Osteoblast (primary cell): Measurements from ENCODE around the gene KIRREL3. TPM values are rescaled to one million over a fixed set of nuclear protein-coding genes. Genes with fewer than 3 reads are reported as not detected.
A peak's percentile ranks its signal among the peaks of the same experiment; 100 is the strongest.

Experiments
- DNase-seq: peaks from one replicate; pipeline ENCODE4 v3.0.0; 2011; ENCODE audit warnings: low spot score, mixed read lengths; ENCODE audit not compliant: insufficient read length; ENCODE audit errors: missing footprints
- H2AFZ ChIP-seq: 2 replicates; pipeline ENCODE4 v1.6.0; 2011; ENCODE audit warnings: mild to moderate bottlenecking, low read length
- H3K27ac ChIP-seq: 2 replicates; pipeline ENCODE4 v1.5.1; 2011; ENCODE audit warnings: mild to moderate bottlenecking, low read depth, low read length, moderate library complexity
- H3K27me3 ChIP-seq: 2 replicates; pipeline ENCODE4 v1.6.0; 2012; ENCODE audit warnings: mild to moderate bottlenecking, control low read depth, inconsistent platforms, low read length, moderate library complexity; ENCODE audit not compliant: insufficient read depth
- H3K36me3 ChIP-seq: 2 replicates; pipeline ENCODE4 v1.5.1; 2011; ENCODE audit warnings: mild to moderate bottlenecking, low read length, control low read depth, moderate library complexity; ENCODE audit not compliant: insufficient read depth
- H3K4me1 ChIP-seq: 2 replicates; pipeline ENCODE4 v1.5.1; 2011; ENCODE audit warnings: mild to moderate bottlenecking, low read length, control low read depth, moderate library complexity; ENCODE audit not compliant: insufficient read depth
- H3K4me2 ChIP-seq: 2 replicates; pipeline ENCODE4 v1.6.0; 2011; ENCODE audit warnings: mild to moderate bottlenecking, low read length; ENCODE audit not compliant: insufficient read depth
- H3K4me3 ChIP-seq: fragments of 200-600 bp; sonication (generic); 3 replicates; pipeline ENCODE4 v1.5.1; 2012; ENCODE audit warnings: mild to moderate bottlenecking, low read length, inconsistent platforms; ENCODE audit not compliant: insufficient read depth
- H3K79me2 ChIP-seq: 2 replicates; pipeline ENCODE4 v1.6.0; 2012; ENCODE audit warnings: mild to moderate bottlenecking, low read length, control low read depth, inconsistent platforms; ENCODE audit not compliant: insufficient read depth
- H3K9me3 ChIP-seq: 2 replicates; pipeline ENCODE4 v1.5.1; 2011; ENCODE audit warnings: low read depth, low read length, control low read depth
- H4K20me1 ChIP-seq: 2 replicates; pipeline ENCODE4 v1.6.0; 2012; ENCODE audit warnings: mild to moderate bottlenecking, low read length, control low read depth; ENCODE audit not compliant: insufficient read depth
- total RNA-seq: library from RNA; depleted of rRNA; stranded (reverse); fragments of >200 nt; gene quantifications from 2 replicates; pipeline ENCODE4 v1.2.3, GENCODE V29; 2012
- TF ChIP-seq, protein P1 (sequence below): IDR thresholded peaks from 2 replicates; pipeline ENCODE4 v1.5.1; 2011; ENCODE audit warnings: mild to moderate bottlenecking, low read depth, low read length, moderate library complexity; ENCODE audit errors: extremely low read depth

KIRREL3 gene
- total RNA-seq, 1 donor: 3.6 TPM

- Histone ChIP-seq H3K4me2 (peak overlapping the region; percentile 51), H4K20me1 (no peaks in the 10 kb centered on the region), H3K9me3 (no peaks in the 10 kb centered on the region), H3K27me3 (no peaks in the 10 kb centered on the region), H3K4me1 (peaks cover 9% of the 10 kb centered on the region), H3K27ac (peak overlapping the region; percentile 51), H3K4me3 (no peak overlapping the region), H3K36me3 (no peaks in the 10 kb centered on the region), H2AFZ (peak overlapping the region; percentile 83), H3K79me2 (no peaks in the 10 kb centered on the region)
- DNase-seq: no peak
- TF ChIP-seq, protein P1, sequence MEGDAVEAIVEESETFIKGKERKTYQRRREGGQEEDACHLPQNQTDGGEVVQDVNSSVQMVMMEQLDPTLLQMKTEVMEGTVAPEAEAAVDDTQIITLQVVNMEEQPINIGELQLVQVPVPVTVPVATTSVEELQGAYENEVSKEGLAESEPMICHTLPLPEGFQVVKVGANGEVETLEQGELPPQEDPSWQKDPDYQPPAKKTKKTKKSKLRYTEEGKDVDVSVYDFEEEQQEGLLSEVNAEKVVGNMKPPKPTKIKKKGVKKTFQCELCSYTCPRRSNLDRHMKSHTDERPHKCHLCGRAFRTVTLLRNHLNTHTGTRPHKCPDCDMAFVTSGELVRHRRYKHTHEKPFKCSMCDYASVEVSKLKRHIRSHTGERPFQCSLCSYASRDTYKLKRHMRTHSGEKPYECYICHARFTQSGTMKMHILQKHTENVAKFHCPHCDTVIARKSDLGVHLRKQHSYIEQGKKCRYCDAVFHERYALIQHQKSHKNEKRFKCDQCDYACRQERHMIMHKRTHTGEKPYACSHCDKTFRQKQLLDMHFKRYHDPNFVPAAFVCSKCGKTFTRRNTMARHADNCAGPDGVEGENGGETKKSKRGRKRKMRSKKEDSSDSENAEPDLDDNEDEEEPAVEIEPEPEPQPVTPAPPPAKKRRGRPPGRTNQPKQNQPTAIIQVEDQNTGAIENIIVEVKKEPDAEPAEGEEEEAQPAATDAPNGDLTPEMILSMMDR: no peak
Measured at GRCh38 chr11:126432065-126432461, 568.5 kb downstream of the KIRREL3 start.

DNA sequence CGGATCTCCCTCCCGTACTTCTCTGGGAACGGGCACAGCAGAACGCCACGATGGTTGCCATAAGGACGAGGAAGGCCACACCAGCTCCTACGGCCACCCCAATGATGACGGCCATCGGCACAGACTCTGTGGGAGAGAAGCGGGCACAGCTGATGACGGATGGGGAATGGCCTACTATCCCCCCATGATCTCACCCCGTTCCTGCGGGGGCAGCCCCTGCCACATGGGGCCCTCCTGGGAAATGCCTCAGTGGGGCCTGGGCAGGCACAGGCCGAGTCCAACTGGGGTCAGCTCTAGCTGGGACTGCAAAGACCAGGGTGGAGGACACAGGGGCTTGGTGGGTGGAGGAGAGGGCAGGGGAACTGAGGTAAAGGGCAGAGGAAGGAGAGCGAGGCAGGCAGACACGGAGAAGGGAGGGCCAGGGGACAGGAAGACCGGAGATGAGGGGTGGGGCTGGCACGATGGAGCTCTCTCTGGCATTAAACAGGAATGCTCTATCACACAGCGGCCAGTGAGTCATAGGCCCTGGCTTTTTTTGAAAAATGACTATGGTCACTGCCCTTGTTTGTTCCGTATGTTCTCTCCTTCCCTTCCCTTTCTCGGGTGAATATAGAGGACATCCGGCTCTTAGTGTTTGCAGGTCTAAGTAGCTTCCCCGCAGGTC lies 569.0 kb downstream of the KIRREL3 start:
- TF ChIP-seq, protein P1: no peak
- Histone ChIP-seq H3K36me3 (no peaks in the 10 kb centered on the region), H3K4me2 (peak overlapping the region; percentile 51), H3K4me1 (peaks cover 12% of the 10 kb centered on the region), H3K9me3 (no peaks in the 10 kb centered on the region), H3K27me3 (no peaks in the 10 kb centered on the region), H3K79me2 (no peaks in the 10 kb centered on the region), H3K4me3 (no peak overlapping the region), H2AFZ (peak overlapping the region; percentile 83), H4K20me1 (no peaks in the 10 kb centered on the region), H3K27ac (peak overlapping the region; percentile 51)
- peak; percentile 99 for DNase-seq

DNA sequence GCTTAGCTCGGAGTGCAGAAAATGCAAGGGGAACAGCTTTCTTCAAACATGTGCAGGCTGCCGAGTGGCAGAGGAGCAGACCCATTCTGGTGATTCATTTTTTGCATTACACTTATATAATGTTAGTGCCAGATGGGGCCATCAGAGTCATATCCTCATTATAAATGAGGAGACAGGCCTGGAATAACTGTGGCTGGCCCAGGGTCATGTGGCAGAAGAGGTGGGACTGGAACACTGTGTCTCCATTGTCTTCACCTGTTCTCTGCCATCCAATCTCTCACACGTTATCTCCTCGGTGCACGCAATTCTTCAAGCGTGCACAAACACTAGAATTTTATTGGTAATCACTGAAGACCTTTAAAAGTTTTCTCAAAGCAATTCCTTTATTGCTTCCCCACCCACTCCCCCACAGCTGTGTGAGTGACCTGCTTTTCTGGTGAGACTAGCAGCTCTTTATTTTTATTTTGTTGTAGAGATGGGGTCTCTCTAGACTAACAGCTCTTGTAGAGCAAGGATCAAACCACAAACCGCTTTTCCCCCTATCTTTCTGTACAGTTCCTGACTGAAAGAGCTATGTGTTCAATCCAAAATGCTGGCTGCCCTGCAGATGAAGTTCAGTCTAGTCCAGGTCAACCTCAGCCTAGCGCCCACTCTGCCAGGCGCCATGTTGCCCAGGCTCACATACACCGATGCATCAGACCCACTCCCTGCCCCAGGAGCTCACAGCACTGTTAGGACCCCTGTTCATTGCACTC lies 569.8 kb downstream of the KIRREL3 start:
- Histone ChIP-seq H2AFZ (no peak overlapping the region), H3K4me3 (no peak overlapping the region), H4K20me1 (no peaks in the 10 kb centered on the region), H3K27ac (no peak overlapping the region), H3K36me3 (no peaks in the 10 kb centered on the region), H3K27me3 (no peaks in the 10 kb centered on the region), H3K9me3 (no peaks in the 10 kb centered on the region), H3K4me1 (peaks cover 12% of the 10 kb centered on the region), H3K4me2 (no peak overlapping the region), H3K79me2 (no peaks in the 10 kb centered on the region)
- TF ChIP-seq, protein P1: no peak
- DNase-seq: no peak
